GM21737 (cell line): ENCODE data around the gene HIVEP3.

ENCODE experiments used
- ATAC-seq: cut with Tn5 transposase; IDR thresholded peaks from one replicate; pipeline ENCODE4 v1.9.1; 2021; ENCODE audit warnings: mild to moderate bottlenecking, moderate library complexity; ENCODE audit not compliant: unreplicated experiment

The HIVEP3 gene

DNA sequence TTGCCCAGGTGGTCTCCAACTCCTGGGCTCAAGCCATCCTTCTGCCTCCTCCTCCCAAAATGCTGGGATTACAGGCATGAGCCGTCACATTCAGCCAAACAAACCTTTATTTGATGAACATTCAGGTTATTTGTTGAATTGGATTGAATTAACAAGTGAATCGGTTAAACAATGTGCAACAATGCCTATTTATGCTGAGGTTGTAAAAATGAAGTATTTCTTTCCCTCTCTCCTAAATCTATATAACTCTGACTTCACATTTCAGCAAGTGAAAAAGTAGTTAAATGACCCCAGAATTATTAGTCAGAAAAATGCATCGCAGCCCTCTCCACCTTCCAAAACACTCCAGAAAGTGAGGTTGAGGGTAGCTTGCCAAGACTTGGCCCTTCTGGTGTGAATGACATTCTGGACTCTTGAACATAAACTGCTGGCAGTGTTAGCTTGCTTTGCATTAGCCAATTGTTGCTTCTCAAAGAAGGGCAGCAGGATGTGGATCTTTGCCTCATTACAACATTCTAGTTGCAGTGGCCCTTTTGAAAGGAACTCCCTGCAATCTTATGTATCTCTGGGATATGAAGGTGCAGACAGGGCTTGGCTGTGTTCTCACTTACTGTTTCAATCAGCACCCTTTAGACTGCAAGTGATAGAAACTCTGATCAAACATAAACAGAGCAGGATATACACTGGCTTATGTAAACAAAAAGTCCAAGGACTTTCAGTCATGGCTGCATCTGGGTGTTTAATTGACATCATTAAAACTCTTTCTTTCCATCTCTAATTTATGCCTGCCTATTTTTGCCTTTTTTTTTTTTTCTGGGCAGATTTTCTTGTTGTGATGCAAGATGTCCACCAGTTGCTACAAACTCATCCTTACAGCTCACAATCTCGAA lies 456.7 kb downstream of the HIVEP3 start:
- ATAC-seq, result no peak

DNA sequence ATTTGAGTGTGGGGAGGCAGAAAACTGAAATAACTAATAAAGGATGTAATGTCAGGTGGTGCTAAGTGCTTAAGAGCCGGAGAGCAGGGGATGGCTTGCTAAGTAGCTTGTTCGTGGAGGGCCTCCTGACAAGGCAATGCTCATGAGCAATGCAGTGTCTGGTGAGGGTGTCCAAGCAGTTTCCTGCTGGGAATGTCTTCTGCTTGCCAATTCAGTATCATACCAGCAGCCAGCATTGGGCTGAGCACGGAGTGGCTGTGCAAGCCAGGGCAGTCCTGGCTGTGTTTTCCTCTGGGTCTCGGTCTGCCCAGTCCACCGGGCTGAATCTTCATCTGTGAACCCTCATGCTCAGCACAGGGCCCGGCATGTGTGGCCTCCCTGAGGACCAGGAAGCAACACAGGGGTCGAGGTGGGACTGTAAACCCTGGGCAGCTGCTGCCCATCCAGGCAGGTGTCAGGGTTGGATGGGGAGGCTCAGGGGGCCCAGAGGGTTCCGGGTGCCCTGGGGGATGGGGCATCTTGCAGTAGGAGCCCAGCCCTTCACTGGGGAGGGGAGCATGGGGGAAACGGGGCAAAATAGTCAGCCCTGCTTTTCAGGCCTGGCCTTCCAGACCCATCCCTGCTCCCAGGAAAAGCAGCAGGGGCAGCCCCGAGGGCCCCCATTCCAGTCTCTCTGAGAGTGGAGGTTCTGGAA lies 461.7 kb downstream of the HIVEP3 start:
- no peak for ATAC-seq
